K562 (cell line): ENCODE data around the gene ENTPD3. TPM values are rescaled to one million over a fixed set of nuclear protein-coding genes. Genes with fewer than 3 reads are reported as not detected.

Experiments
- CREB5 ChIP-seq: fragments of 250-450 bp; sonication (Bioruptor Pico); IDR thresholded peaks from 2 replicates; pipeline ENCODE4 v1.5.0; 2020; ENCODE audit warnings: mild to moderate bottlenecking
- EHMT2 ChIP-seq: fragments of 450-650 bp; IDR thresholded peaks from 2 replicates; pipeline ENCODE4 v1.6.1; 2018; ENCODE audit warnings: antibody characterized with exemption
- ELF2 ChIP-seq: fragments of 250-450 bp; sonication (Bioruptor Pico); IDR thresholded peaks from 2 replicates; pipeline ENCODE4 v1.5.0; 2021; ENCODE audit warnings: mild to moderate bottlenecking
- KAT7 ChIP-seq: sonication (generic); formaldehyde crosslinking; IDR thresholded peaks from 2 replicates; pipeline ENCODE4 v1.8.0; 2022; ENCODE audit warnings: missing genetic modification reagents, mild to moderate bottlenecking, borderline replicate concordance
- L3MBTL2 ChIP-seq: fragments of 450-650 bp; IDR thresholded peaks from 2 replicates; pipeline ENCODE4 v1.6.1; 2016; ENCODE audit warnings: mild to moderate bottlenecking, moderate library complexity
- PTBP1 ChIP-seq: fragments of 200-400 bp; formaldehyde crosslinking; IDR thresholded peaks from 2 replicates; pipeline ENCODE4 v1.6.1; 2017; ENCODE audit warnings: low read depth, low read length
- THAP12 ChIP-seq: fragments of 250-450 bp; sonication (Bioruptor Pico); IDR thresholded peaks from 2 replicates; pipeline ENCODE4 v1.9.0; 2021; ENCODE audit warnings: mild to moderate bottlenecking, inconsistent platforms
- THRB ChIP-seq: fragments of 450-650 bp; formaldehyde crosslinking; conservative IDR thresholded peaks from 2 replicates; pipeline ENCODE4 v1.4.0; 2022; ENCODE audit warnings: mild to moderate bottlenecking, missing genetic modification characterization
- ZNF232 ChIP-seq: sonication (generic); formaldehyde crosslinking; IDR thresholded peaks from 2 replicates; pipeline ENCODE4 v1.8.0; 2022; ENCODE audit warnings: mild to moderate bottlenecking, missing genetic modification reagents
- ZNF311 ChIP-seq: fragments of 250-450 bp; sonication (Bioruptor Pico); IDR thresholded peaks from 2 replicates; pipeline ENCODE4 v1.4.0; 2020; ENCODE audit warnings: mild to moderate bottlenecking, moderate library complexity
- ZNF445 ChIP-seq: fragments of 250-450 bp; sonication (Bioruptor Pico); IDR thresholded peaks from 2 replicates; pipeline ENCODE4 v1.4.0; 2020; ENCODE audit warnings: low read depth, mild to moderate bottlenecking, moderate library complexity
- polyA plus RNA-seq, 8 experiments: library from polyadenylated mRNA; depleted of rRNA in 4 of 8; stranded (reverse) in 5 of 8; unstranded in 3 of 8; fragments of >200 nt; fragmentation: Nextera tagmentation in 2 of 8; fragmentation: Illumina TruSeq in 1 of 8; extraction: Ambion mirVana in 2 of 8; extraction: Trizol in 1 of 8; gene quantifications; 2 replicates each; pipeline versions ENCODE4 v1.2.1 to v1.2.3, GENCODE V29; 2011 to 2014; ENCODE audit warnings: inconsistent platforms in 1 of 8, missing spikeins in 1 of 8
- total RNA-seq, 7 experiments: library from RNA; depleted of rRNA in 6 of 7; stranded (reverse); fragments of >200 nt in 6 of 7; fragmentation: Illumina TruSeq in 2 of 7; extraction: Trizol in 2 of 7; gene quantifications; 2 replicates each; pipeline versions ENCODE4 v1.2.1 to v1.2.3, GENCODE V29; 2011 to 2021; ENCODE audit warnings: low replicate concordance in 1 of 7
- TF ChIP-seq, protein P1 (sequence below): fragments of 250-450 bp; sonication (Bioruptor Pico); IDR thresholded peaks from 2 replicates; pipeline ENCODE4 v1.4.0; 2020; ENCODE audit warnings: mild to moderate bottlenecking, moderate library complexity

The ENTPD3 gene
- total and polyA plus RNA-seq, 9 of the 15 experiments (the other 6 are each of a cell fraction or from before 2014, with no cell fraction given), result 0.23 to 2.1 (median 0.58) TPM

- TF ChIP-seq KAT7, result 0 out of 2 replicates have a peak, but pooled peaks have one; percentile 61
- TF ChIP-seq, protein P1, sequence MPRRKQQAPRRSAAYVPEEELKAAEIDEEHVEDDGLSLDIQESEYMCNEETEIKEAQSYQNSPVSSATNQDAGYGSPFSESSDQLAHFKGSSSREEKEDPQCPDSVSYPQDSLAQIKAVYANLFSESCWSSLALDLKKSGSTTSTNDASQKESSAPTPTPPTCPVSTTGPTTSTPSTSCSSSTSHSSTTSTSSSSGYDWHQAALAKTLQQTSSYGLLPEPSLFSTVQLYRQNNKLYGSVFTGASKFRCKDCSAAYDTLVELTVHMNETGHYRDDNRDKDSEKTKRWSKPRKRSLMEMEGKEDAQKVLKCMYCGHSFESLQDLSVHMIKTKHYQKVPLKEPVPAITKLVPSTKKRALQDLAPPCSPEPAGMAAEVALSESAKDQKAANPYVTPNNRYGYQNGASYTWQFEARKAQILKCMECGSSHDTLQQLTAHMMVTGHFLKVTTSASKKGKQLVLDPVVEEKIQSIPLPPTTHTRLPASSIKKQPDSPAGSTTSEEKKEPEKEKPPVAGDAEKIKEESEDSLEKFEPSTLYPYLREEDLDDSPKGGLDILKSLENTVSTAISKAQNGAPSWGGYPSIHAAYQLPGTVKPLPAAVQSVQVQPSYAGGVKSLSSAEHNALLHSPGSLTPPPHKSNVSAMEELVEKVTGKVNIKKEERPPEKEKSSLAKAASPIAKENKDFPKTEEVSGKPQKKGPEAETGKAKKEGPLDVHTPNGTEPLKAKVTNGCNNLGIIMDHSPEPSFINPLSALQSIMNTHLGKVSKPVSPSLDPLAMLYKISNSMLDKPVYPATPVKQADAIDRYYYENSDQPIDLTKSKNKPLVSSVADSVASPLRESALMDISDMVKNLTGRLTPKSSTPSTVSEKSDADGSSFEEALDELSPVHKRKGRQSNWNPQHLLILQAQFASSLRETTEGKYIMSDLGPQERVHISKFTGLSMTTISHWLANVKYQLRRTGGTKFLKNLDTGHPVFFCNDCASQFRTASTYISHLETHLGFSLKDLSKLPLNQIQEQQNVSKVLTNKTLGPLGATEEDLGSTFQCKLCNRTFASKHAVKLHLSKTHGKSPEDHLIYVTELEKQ (CRISPR knock-in tag), result no peak
- TF ChIP-seq ZNF445 (CRISPR knock-in tag), result no peak
- TF ChIP-seq THRB (CRISPR knock-in tag), result no peak
- TF ChIP-seq L3MBTL2, result no peak; the same call in 1 of the 2 replicates
- no peak for TF ChIP-seq PTBP1
- TF ChIP-seq ZNF311 (CRISPR knock-in tag), result no peak
- TF ChIP-seq ZNF232, result no peak
- no peak for TF ChIP-seq CREB5 (CRISPR knock-in tag)
- no peak for TF ChIP-seq THAP12 (CRISPR knock-in tag)
- TF ChIP-seq EHMT2, result peak; percentile 44
- no peak for TF ChIP-seq ELF2 (CRISPR knock-in tag)
These were observed 20.5 kb upstream of the ENTPD3 start (continued) for GRCh38 chr3:40366203-40367162.
